Hindlimb muscle (tissue), 1 donor: ENCODE data around the gene FUBP1. TPM values are rescaled to one million over a fixed set of nuclear protein-coding genes. Genes with fewer than 3 reads are reported as not detected.
"Not testable (repeated sequence)": the region's sequence is repeated elsewhere in the genome, so short reads cannot be mapped to it uniquely, and the experiment has no call there.

ENCODE experiments used
- DNase-seq: peaks from one replicate; pipeline ENCODE4 v3.0.0-alpha.2; 2013
- polyA plus RNA-seq: library from polyadenylated mRNA; unstranded; fragments of 120-200 nt; gene quantifications from one replicate; pipeline ENCODE4 v1.2.1, GENCODE V29; 2013; ENCODE audit not compliant: insufficient read length

The FUBP1 gene
- polyA plus RNA-seq, 1 donor = 166 TPM

GRCh38 chr1:77987919-77988318 is 9.0 kb upstream of the FUBP1 start:
- DNase-seq = no peak

DNA sequence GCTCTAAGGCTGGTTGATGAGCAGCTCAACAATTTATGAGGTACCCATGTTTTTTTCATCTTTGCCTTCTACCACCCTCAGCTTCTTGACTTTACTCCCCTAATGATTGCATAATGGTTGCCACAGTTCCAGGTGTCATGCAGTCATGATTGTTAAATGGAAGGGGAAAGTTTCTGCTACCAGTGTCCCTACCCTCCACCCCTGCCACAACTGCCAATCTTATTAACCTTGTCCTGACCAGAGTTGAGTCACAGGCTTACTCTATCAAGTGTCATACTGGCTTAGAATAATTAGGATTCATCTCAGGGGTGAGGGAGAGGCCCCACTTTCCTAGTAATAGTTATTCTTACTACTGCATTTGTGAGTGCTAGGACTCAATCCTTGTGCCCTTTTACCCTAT is 7.9 kb upstream of the FUBP1 start:
- no peak for DNase-seq

DNA sequence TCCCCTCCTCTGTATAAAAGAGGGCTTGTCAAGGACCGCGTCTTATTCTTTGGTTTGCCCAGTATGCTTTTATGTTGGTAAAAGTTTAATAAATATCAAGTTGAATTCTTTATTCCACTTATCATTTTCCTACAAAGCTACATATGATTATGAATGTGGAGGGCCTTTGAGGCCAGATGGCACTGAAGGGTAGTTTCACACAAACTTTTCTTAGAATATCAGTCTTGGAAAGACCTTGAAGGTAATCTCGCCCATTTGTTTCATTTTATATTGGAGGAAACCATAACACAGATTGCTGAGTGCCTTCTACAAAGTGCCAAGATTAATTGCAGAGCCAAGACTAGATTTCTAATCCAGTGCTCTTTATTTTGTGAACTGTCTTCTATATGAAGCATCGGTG is 5.8 kb upstream of the FUBP1 start:
- DNase-seq = no peak

DNA sequence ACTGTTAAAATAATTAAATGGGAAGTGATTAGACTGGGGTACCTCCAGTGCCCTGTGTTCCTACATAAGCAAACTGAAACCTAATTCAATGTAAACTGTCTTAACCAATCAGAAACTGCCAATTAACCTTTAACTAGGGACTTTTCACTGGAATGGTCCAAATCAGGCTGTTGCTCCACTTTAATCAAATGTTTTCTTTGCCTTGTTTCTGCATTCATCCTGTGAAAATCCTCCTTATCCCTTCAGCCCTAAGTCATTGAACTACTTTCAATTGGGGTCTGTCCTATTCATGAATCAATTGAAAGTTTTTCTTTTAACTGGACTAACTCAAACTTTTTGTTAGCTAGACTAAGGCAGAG is 5.1 kb upstream of the FUBP1 start:
- no peak for DNase-seq

DNA sequence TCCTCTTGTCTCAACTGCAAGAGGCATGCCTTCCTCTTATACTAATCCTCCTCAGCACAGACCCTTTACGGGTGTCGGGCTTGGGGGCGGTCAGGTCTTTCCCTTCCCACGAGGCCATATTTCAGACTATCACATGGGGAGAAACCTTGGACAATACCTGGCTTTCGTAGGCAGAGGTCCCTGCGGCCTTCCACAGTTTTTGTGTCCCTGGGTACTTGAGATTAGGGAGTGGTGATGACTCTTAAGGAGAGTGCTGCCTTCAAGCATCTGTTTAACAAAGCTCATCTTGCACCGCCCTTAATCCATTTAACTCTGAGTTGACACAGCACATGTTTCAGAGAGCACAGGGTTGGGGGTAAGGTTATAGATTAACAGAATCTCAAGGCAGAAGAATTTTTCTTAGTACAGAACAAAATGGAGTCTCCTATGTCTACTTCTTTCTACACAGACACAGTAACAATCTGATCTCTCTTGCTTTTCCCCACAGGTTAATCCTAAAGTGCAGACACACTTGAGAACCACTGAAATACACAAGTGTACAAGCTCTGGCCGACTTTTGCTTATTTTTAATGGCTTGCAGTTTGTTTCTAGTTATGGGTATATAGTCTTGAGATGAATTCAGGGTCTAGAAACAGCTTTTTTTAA is 4.6 kb upstream of the FUBP1 start:
- DNase-seq = not testable (repeated sequence)

DNA sequence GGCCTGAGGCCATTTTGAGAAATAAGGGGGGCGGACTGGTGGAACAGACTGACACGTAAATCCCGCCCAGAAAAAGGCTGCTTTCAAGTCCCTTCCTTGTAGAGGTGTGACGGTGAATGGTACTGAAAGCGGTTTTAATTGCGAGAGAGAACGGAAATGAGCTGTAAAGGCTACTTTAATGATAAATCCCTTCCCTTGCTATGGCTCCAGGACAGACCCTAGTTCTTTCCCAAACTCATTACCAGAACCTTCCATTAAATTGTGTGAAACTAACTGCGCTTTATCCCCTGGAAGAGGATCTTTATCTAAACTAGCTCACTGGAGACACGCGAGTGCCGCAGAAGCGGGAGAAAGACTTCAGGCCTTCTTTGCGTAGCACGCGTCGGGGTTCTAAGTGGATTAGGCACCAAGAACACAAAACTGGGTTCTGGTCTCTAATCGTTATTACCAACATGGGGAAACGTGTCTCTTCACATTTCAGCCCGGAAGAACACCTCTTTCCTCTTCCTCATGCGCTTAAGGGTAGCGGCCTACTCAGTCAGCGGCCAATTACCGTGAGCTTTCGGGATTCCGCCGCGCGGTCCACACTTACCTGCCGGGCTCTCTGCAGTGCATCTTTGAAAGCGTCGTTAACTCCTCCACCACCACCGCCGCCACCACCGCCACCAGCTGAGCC is 441 bp downstream of the FUBP1 start:
- peak; percentile 88 for DNase-seq

DNA sequence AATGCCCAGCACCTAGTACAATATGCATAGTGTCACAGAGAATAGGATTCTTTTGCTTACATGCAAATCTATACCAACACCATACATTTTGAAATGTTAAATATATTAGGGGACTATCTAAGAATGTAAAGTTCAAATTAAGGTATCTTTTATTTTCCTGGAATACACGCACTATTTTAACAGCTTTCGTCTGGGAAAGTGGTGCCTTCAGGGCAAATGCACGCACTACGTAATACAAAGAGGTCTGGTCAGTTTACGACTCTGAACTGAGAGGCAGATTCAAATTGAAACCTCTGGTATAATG is 931 bp downstream of the FUBP1 start:
- no peak for DNase-seq

GRCh38 chr1:77976433-77977076 is 2.3 kb downstream of the FUBP1 start:
- DNase-seq = no peak

GRCh38 chr1:77975907-77976306 is 3.0 kb downstream of the FUBP1 start:
- no peak for DNase-seq

GRCh38 chr1:77975386-77975785 is 3.5 kb downstream of the FUBP1 start:
- DNase-seq = no peak

DNA sequence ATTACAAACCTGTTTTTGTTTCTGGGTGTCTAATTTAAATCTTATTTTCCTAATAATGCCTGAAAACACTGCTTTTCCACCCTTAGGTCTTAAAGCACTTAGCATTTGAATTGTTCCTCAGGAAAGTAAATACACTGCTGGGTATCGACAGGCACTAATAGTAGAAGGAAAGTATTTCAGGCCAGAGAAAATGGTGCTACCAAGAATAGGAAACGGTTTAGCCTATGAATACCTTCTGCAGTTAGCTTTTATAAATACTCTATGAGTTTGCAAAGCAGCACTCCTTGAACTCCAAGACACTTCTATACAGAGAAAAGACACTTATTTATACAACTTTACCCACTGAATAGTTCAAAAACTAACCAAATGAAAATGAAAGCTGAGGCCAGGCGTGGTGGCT is 6.8 kb downstream of the FUBP1 start:
- no peak for DNase-seq

DNA sequence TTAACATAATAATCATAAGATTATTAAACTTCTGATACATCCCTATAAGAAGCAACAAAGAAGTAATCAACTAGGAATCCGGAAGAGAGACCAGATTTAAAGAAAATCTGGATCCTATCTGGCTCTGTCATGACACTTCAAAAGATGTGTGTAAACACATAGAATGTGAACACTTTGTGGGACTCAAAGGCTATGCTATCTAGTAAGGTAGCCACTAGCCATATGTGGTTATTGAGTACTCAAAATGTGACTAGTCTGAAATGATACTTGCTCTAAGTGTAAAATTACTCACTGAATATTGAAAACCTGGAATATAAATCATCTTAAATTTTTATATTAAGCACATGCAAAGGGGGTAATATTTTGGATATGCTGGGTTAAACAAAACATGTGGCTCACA is 8.7 kb downstream of the FUBP1 start:
- DNase-seq = no peak

- DNase-seq = no peak
Measured at GRCh38 chr1:77966291-77966690, 12.6 kb downstream of the FUBP1 start.

GRCh38 chr1:77961392-77961791 is 17.5 kb downstream of the FUBP1 start:
- no peak for DNase-seq

GRCh38 chr1:77958850-77959249 is 20.0 kb downstream of the FUBP1 start:
- DNase-seq = no peak

GRCh38 chr1:77958391-77958790 is 20.5 kb downstream of the FUBP1 start:
- DNase-seq = no peak

- no peak for DNase-seq
Measured at GRCh38 chr1:77956464-77956863, 22.4 kb downstream of the FUBP1 start.

GRCh38 chr1:77955709-77956108 is 23.2 kb downstream of the FUBP1 start:
- no peak for DNase-seq

DNA sequence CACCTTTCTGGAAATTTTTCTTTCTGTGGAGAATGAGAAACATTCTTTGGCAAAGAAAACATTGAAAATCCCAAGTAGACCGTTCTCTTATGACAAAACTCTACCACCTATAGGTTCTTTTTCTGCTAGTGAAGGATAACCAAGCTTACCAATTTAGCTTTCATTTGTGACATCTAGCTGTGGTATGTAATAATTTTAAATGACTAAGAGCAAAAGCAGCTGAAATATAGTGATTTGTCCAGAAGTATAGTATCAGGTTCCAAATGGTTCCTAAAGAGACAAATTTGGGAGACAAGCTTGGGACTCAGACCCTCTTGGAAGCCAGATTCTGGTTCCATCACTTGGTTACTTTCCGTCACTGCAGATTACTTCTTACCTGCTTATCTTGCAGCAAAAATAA is 24.4 kb downstream of the FUBP1 start:
- DNase-seq = no peak

GRCh38 chr1:77953907-77954306 is 25.0 kb downstream of the FUBP1 start:
- no peak for DNase-seq

GRCh38 chr1:77951328-77951727 is 27.5 kb downstream of the FUBP1 start:
- no peak for DNase-seq

DNA sequence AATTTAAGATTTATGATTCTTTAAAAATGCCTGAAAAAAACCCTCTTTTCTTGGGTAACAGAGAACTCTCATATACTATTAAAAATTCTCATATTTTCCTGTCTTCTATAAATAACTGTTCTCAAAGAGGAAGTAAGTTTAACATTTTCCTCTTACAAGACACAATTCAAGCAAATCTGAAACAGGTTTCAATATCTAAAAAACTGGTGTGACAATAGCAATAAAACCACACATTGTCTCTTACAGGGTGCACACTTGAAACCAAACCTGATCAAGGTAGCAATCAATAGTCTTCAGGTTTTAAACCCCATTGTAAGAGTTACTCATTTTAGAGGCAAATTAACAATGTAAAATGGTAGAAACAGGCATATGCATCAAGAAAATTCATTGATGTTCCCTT is 28.0 kb downstream of the FUBP1 start:
- DNase-seq = no peak

DNA sequence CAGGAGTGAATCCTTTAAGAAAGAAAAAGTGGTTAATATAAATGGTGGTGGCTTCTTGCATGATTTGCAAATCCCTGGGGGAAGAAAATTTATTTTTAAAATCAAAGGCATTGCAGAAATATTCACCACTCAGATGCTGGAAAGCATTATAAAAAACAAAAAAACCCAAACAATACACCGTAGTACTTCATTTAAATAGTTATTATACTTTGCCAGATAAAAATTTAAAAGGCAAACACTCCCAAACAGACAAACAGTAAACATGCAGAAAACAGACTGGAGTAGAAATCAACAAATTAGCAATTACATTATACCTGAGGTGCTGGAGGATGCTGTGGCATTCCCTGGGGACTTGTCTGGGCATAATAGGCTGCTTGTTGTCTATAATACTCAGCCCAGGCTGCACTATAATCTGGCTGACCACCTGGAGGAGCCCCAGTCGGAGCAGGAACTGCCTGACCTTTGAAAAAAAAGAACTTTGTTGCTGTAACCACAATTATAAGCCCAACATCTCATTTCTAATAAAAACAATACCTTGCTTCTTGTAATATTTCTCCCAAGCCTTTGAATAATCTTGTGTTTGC is 29.9 kb downstream of the FUBP1 start:
- DNase-seq = peak; percentile 11

DNA sequence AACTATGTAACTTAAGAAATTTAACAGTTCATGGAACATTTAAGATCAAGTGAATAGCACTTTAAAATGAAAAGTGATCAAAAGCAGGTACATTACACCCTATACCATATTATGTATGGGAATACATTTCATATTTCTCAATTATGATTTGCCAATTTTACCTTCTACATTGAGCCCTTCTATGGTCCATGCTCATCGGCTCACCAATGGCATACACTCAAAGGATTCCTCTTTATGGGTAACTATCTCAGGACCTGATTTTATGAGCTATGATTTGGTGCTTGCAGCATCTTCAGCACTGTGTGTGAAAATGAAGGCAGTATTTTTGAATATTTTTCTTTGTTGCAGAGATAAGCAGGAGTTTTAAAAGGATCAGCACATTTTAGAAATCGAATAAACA is 33.5 kb downstream of the FUBP1 start:
- no peak for DNase-seq
